HepG2 (cell line): ENCODE data around the gene SLC17A9. TPM values are rescaled to one million over a fixed set of nuclear protein-coding genes. Genes with fewer than 3 reads are reported as not detected.
A peak's percentile ranks its signal among the peaks of the same experiment; 100 is the strongest.

Experiments
- ATF7 ChIP-seq, 2 experiments: fragments of 450-650 bp in 1 of 2; sonication (generic) in 1 of 2; formaldehyde crosslinking in 1 of 2; IDR thresholded peaks; 2 replicates each; pipeline versions ENCODE4 v1.4.0 to v1.6.1; 2016 to 2020; ENCODE audit warnings: antibody characterized with exemption in 1 of 2, mild to moderate bottlenecking in 1 of 2, missing genetic modification reagents in 1 of 2
- BCL6 ChIP-seq: IDR thresholded peaks from 2 replicates; pipeline ENCODE4 v1.6.1; 2016; ENCODE audit warnings: missing genetic modification reagents, missing compliant biosample characterization
- DNMT3B ChIP-seq: conservative IDR thresholded peaks from 2 replicates; pipeline ENCODE4 v1.6.1; 2016; ENCODE audit warnings: missing biosample characterization, control low read depth
- FOSL2 ChIP-seq: sonication (generic); formaldehyde crosslinking; IDR thresholded peaks from 2 replicates; pipeline ENCODE4 v1.4.0; 2020; ENCODE audit warnings: missing genetic modification reagents
- GABPA ChIP-seq, 2 experiments: IDR thresholded peaks; 2 replicates each; pipeline ENCODE4 v1.6.1; 2011 to 2016; ENCODE audit warnings: low read depth in 2 of 2, low read length in 1 of 2, missing biosample characterization in 1 of 2, missing genetic modification characterization in 1 of 2
- MED1 ChIP-seq: sonication (generic); formaldehyde crosslinking; IDR thresholded peaks from 2 replicates; pipeline ENCODE4 v1.4.0; 2020; ENCODE audit warnings: missing genetic modification reagents
- POLR2A ChIP-seq, 2 experiments: IDR thresholded peaks; 2 replicates each; pipeline ENCODE4 v1.6.1; 2011; ENCODE audit warnings: low read depth in 2 of 2, low read length in 2 of 2, mild to moderate bottlenecking in 1 of 2, moderate library complexity in 1 of 2; ENCODE audit not compliant: insufficient read depth in 1 of 2
- SRSF4 ChIP-seq: fragments of 200-400 bp; formaldehyde crosslinking; IDR thresholded peaks from one replicate; pipeline ENCODE4 v1.6.1; 2018; ENCODE audit warnings: mild to moderate bottlenecking, low read depth, low read length, moderate library complexity; ENCODE audit not compliant: poor library complexity, severe bottlenecking
- ZNF101 ChIP-seq: sonication (generic); formaldehyde crosslinking; IDR thresholded peaks from 2 replicates; pipeline ENCODE4 v1.4.0; 2020; ENCODE audit warnings: mild to moderate bottlenecking, low read depth, missing genetic modification reagents, borderline replicate concordance
- ZNF253 ChIP-seq: sonication (generic); formaldehyde crosslinking; IDR thresholded peaks from 2 replicates; pipeline ENCODE4 v1.8.0; 2022; ENCODE audit warnings: mild to moderate bottlenecking, missing genetic modification reagents, borderline replicate concordance
- ZNF335 ChIP-seq: sonication (generic); formaldehyde crosslinking; IDR thresholded peaks from 2 replicates; pipeline ENCODE4 v1.4.0; 2020; ENCODE audit warnings: missing genetic modification reagents
- ZNF660 ChIP-seq: sonication (generic); formaldehyde crosslinking; IDR thresholded peaks from 2 replicates; pipeline ENCODE4 v1.5.1; 2020; ENCODE audit warnings: mild to moderate bottlenecking, low read depth, missing genetic modification reagents, borderline replicate concordance
- ZNF839 ChIP-seq: sonication (generic); formaldehyde crosslinking; IDR thresholded peaks from 2 replicates; pipeline ENCODE4 v1.4.0; 2020; ENCODE audit warnings: missing genetic modification reagents, mild to moderate bottlenecking, borderline replicate concordance
- ZSCAN30 ChIP-seq: sonication (generic); formaldehyde crosslinking; IDR thresholded peaks from 2 replicates; pipeline ENCODE4 v1.5.0; 2020; ENCODE audit warnings: mild to moderate bottlenecking, missing genetic modification reagents
- polyA plus RNA-seq, 8 experiments: library from polyadenylated mRNA; depleted of rRNA in 3 of 8; stranded (reverse) in 7 of 8; unstranded in 1 of 8; fragments of >200 nt; fragmentation: Illumina TruSeq in 4 of 8; extraction: Trizol in 4 of 8; gene quantifications; 2 replicates each; pipeline versions ENCODE4 v1.2.1 to v1.2.3, GENCODE V29; 2011 to 2016; ENCODE audit warnings: low read depth in 4 of 8, missing spikeins in 1 of 8, mixed read lengths in 1 of 8; ENCODE audit not compliant: insufficient read depth in 1 of 8
- total RNA-seq, 5 experiments: library from RNA; depleted of rRNA; stranded (reverse); fragments of >200 nt; fragmentation: Illumina TruSeq; extraction: Trizol; gene quantifications; 2 replicates each; pipeline ENCODE4 v1.2.3, GENCODE V29; 2016; ENCODE audit warnings: low read depth in 1 of 5
- TF ChIP-seq, protein P1 (sequence below): IDR thresholded peaks from 2 replicates; pipeline ENCODE4 v1.6.1; 2016; ENCODE audit warnings: mild to moderate bottlenecking
- TF ChIP-seq, protein P2 (sequence below): fragments of 450-650 bp; IDR thresholded peaks from 2 replicates; pipeline ENCODE4 v1.6.1; 2016
- TF ChIP-seq, protein P3 (sequence below): sonication (generic); formaldehyde crosslinking; IDR thresholded peaks from 2 replicates; pipeline ENCODE4 v1.8.0; 2022; ENCODE audit warnings: mild to moderate bottlenecking, missing genetic modification reagents, moderate library complexity
- TF ChIP-seq, protein P4 (sequence below): sonication (generic); formaldehyde crosslinking; IDR thresholded peaks from 2 replicates; pipeline ENCODE4 v1.4.0; 2020; ENCODE audit warnings: mild to moderate bottlenecking, missing genetic modification reagents, borderline replicate concordance

The SLC17A9 gene
- total and polyA plus RNA-seq, 2 of the 13 experiments (the other 11 are each of a cell fraction or from before 2014, with no cell fraction given), result 110 to 191 TPM

DNA sequence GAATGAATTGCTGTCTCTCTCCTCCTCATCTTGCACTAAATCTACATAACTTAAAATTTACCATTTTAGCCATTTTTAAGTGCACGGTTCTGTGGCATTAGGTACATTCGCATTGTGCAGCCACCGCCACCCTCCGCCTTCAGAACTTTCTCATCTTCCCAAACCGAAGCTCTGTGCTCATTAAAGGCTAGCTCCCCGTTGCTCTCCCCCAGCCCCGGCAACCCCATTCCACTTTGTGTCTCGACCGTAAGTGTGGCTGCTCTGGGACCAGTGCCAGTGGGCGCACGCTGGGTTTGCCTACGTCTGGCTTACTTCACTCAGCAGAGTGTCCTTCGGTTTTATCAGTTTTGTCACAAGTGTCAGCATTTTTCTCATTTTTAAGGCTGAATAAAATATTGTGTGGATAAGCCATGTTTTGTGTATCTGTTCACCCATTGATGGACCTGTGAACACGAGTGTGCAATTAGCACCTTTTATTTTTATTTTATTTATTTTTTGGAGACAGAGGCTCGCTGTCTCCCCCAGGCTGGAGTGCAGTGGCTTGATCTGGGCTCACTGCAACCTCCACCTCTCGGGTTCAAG, 16.8 kb downstream of the SLC17A9 start (continued):
- TF ChIP-seq BCL6 (CRISPR knock-in tag), result no peak
- peak in 1 of 2 experiments; percentile 7; a peak in 1 of 4 replicates for TF ChIP-seq POLR2A (IDR thresholded peaks at IDR 0.05; ENCODE audit: insufficient read depth in 1 of 2, low read depth in 2 of 2, low read length in 2 of 2)
- 0 out of 2 replicates have a peak, but pooled peaks have one; percentile 47 for TF ChIP-seq DNMT3B (CRISPR knock-in tag)
- TF ChIP-seq ATF7 (IDR thresholded peaks at IDR 0.05), result no peak
- TF ChIP-seq ATF7 (CRISPR knock-in tag; IDR thresholded peaks at IDR 0.05), result peak; percentile 58; the same call in 1 of the 2 replicates
- peak; percentile 1; the same call in 1 of the 2 replicates for TF ChIP-seq ZNF839
- 0 out of 2 replicates have a peak, but pooled peaks have one; percentile 2 for TF ChIP-seq MED1 (CRISPR knock-in tag)
- peak; percentile 0 for TF ChIP-seq SRSF4
- TF ChIP-seq, protein P1, sequence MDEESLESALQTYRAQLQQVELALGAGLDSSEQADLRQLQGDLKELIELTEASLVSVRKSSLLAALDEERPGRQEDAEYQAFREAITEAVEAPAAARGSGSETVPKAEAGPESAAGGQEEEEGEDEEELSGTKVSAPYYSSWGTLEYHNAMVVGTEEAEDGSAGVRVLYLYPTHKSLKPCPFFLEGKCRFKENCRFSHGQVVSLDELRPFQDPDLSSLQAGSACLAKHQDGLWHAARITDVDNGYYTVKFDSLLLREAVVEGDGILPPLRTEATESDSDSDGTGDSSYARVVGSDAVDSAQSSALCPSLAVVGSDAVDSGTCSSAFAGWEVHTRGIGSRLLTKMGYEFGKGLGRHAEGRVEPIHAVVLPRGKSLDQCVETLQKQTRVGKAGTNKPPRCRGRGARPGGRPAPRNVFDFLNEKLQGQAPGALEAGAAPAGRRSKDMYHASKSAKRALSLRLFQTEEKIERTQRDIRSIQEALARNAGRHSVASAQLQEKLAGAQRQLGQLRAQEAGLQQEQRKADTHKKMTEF (CRISPR knock-in tag), result peak; percentile 30; the same call in 1 of the 2 replicates
- TF ChIP-seq ZSCAN30 (CRISPR knock-in tag), result 0 out of 2 replicates have a peak, but pooled peaks have one; percentile 64
- TF ChIP-seq, protein P2, sequence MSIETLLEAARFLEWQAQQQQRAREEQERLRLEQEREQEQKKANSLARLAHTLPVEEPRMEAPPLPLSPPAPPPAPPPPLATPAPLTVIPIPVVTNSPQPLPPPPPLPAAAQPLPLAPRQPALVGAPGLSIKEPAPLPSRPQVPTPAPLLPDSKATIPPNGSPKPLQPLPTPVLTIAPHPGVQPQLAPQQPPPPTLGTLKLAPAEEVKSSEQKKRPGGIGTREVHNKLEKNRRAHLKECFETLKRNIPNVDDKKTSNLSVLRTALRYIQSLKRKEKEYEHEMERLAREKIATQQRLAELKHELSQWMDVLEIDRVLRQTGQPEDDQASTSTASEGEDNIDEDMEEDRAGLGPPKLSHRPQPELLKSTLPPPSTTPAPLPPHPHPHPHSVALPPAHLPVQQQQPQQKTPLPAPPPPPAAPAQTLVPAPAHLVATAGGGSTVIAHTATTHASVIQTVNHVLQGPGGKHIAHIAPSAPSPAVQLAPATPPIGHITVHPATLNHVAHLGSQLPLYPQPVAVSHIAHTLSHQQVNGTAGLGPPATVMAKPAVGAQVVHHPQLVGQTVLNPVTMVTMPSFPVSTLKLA, result no peak
- 0 out of 2 replicates have a peak, but pooled peaks have one; percentile 18 for TF ChIP-seq ZNF101
- no peak for TF ChIP-seq ZNF335 (CRISPR knock-in tag)
- TF ChIP-seq FOSL2 (CRISPR knock-in tag), result 0 out of 2 replicates have a peak, but pooled peaks have one; percentile 16
- TF ChIP-seq, protein P3, sequence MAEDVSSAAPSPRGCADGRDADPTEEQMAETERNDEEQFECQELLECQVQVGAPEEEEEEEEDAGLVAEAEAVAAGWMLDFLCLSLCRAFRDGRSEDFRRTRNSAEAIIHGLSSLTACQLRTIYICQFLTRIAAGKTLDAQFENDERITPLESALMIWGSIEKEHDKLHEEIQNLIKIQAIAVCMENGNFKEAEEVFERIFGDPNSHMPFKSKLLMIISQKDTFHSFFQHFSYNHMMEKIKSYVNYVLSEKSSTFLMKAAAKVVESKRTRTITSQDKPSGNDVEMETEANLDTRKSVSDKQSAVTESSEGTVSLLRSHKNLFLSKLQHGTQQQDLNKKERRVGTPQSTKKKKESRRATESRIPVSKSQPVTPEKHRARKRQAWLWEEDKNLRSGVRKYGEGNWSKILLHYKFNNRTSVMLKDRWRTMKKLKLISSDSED (CRISPR knock-in tag), result no peak
- no peak for TF ChIP-seq GABPA (IDR thresholded peaks at IDR 0.05; ENCODE audit: low read depth, low read length)
- TF ChIP-seq GABPA (CRISPR knock-in tag; IDR thresholded peaks at IDR 0.05; ENCODE audit: low read depth), result no peak
- TF ChIP-seq, protein P4, sequence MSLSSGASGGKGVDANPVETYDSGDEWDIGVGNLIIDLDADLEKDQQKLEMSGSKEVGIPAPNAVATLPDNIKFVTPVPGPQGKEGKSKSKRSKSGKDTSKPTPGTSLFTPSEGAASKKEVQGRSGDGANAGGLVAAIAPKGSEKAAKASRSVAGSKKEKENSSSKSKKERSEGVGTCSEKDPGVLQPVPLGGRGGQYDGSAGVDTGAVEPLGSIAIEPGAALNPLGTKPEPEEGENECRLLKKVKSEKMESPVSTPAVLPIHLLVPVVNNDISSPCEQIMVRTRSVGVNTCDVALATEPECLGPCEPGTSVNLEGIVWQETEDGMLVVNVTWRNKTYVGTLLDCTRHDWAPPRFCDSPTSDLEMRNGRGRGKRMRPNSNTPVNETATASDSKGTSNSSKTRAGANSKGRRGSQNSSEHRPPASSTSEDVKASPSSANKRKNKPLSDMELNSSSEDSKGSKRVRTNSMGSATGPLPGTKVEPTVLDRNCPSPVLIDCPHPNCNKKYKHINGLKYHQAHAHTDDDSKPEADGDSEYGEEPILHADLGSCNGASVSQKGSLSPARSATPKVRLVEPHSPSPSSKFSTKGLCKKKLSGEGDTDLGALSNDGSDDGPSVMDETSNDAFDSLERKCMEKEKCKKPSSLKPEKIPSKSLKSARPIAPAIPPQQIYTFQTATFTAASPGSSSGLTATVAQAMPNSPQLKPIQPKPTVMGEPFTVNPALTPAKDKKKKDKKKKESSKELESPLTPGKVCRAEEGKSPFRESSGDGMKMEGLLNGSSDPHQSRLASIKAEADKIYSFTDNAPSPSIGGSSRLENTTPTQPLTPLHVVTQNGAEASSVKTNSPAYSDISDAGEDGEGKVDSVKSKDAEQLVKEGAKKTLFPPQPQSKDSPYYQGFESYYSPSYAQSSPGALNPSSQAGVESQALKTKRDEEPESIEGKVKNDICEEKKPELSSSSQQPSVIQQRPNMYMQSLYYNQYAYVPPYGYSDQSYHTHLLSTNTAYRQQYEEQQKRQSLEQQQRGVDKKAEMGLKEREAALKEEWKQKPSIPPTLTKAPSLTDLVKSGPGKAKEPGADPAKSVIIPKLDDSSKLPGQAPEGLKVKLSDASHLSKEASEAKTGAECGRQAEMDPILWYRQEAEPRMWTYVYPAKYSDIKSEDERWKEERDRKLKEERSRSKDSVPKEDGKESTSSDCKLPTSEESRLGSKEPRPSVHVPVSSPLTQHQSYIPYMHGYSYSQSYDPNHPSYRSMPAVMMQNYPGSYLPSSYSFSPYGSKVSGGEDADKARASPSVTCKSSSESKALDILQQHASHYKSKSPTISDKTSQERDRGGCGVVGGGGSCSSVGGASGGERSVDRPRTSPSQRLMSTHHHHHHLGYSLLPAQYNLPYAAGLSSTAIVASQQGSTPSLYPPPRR (CRISPR knock-in tag), result peak; percentile 51; the same call in 1 of the 2 replicates
- 0 out of 2 replicates have a peak, but pooled peaks have one; percentile 0 for TF ChIP-seq ZNF253
- no peak for TF ChIP-seq ZNF660
